ENCODE results near the gene NTNG1. TPM values are rescaled to one million over a fixed set of nuclear protein-coding genes. Genes with fewer than 3 reads are reported as not detected.

Gene NTNG1
- total and polyA plus RNA-seq, 2 of the 4 experiments (the other 2 are of a cell fraction), result 1.2 to 2.3 TPM

DNA sequence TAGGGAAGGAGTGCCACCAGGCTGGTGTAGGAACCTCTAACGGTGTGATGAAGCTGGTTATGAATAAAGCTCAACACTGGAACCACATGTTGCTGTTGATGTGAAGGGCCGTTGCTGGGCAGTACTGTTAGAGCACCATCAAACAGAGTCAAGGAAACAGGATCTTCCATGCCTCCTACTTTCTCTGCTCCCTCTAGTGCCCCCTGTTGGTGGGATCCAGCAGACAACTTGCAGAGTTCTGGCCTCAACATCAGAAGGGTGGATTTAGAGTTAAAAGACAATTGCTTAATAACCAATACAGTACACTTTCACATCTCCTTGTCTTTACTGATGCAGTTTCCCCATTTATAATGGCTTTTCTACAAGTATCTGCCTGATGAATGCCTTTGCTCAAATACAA lies 336.4 kb downstream of the NTNG1 start:
- Histone ChIP-seq H2BK5ac (ENCODE audit: low read depth, low read length, poor library complexity, severe bottlenecking) (no peak overlapping the region), H2AK5ac (ENCODE audit: low read depth, low read length) (no peak overlapping the region), H3K79me1 (ENCODE audit: low read depth in 1 of 2, low read length in 2 of 2) (no peaks in the 10 kb centered on the region), H2AFZ (replicated peaks; ENCODE audit: low read length, poor library complexity) (no peak overlapping the region), H3K56ac (ENCODE audit: extremely low read depth, insufficient read depth, low read length) (no peak overlapping the region), H4K20me1 (ENCODE audit: insufficient read depth, low read length) (no peaks in the 10 kb centered on the region), H3K9ac (ENCODE audit: low read depth, low read length) (no peak overlapping the region), H2BK120ac (ENCODE audit: low read depth, low read length) (no peak overlapping the region), H3K23ac (ENCODE audit: low read depth, low read length) (no peak overlapping the region), H3K4me2 (ENCODE audit: low read depth, low read length) (no peak overlapping the region), H4K8ac (ENCODE audit: low read depth in 2 of 2, low read length in 2 of 2) (no peak overlapping the region), H3K36me3 (ENCODE audit: control insufficient read depth, insufficient read depth, low read length) (no peaks in the 10 kb centered on the region), H3K27me3 (ENCODE audit: control insufficient read depth, insufficient read depth, low read length) (no peaks in the 10 kb centered on the region), H2BK20ac (ENCODE audit: low read depth, low read length) (no peak overlapping the region), H2AK9ac (replicated peaks; ENCODE audit: low read depth, low read length, poor library complexity) (no peak overlapping the region), H3K4ac (ENCODE audit: low read depth, low read length) (no peak overlapping the region), H3K9me1 (ENCODE audit: insufficient read depth, low read length) (no peaks in the 10 kb centered on the region), H3K4me1 (ENCODE audit: control insufficient read depth, insufficient read depth, low read length) (no peaks in the 10 kb centered on the region), H2BK15ac (ENCODE audit: low read depth, low read length) (no peak overlapping the region), H3K18ac (ENCODE audit: low read depth, low read length) (no peak overlapping the region), H3K27ac (ENCODE audit: insufficient read depth, low read length) (no peak overlapping the region), H3K4me3 (ENCODE audit: insufficient read depth, low read depth, low read length) (no peak overlapping the region), H3K14ac (replicated peaks; ENCODE audit: low read depth, low read length) (no peak overlapping the region), H4K5ac (ENCODE audit: low read depth, low read length) (no peak overlapping the region), H3K9me3 (ENCODE audit: control insufficient read depth, insufficient read depth, low read length) (no peaks in the 10 kb centered on the region), H4K91ac (ENCODE audit: insufficient read depth, low read depth, low read length) (no peak overlapping the region)
- no TSS peak for BruUV-seq (replicated peaks)
- ChIA-PET CTCF (no interaction called here), POLR2A (ENCODE audit: unreplicated experiment) (no interaction called here)
- no peak for TF ChIP-seq POLR2A (IDR thresholded peaks at IDR 0.05; ENCODE audit: low read depth, low read length)
- no peak for TF ChIP-seq FOS (IDR thresholded peaks at IDR 0.05; ENCODE audit: low read depth, low read length)
- TF ChIP-seq, protein P1, sequence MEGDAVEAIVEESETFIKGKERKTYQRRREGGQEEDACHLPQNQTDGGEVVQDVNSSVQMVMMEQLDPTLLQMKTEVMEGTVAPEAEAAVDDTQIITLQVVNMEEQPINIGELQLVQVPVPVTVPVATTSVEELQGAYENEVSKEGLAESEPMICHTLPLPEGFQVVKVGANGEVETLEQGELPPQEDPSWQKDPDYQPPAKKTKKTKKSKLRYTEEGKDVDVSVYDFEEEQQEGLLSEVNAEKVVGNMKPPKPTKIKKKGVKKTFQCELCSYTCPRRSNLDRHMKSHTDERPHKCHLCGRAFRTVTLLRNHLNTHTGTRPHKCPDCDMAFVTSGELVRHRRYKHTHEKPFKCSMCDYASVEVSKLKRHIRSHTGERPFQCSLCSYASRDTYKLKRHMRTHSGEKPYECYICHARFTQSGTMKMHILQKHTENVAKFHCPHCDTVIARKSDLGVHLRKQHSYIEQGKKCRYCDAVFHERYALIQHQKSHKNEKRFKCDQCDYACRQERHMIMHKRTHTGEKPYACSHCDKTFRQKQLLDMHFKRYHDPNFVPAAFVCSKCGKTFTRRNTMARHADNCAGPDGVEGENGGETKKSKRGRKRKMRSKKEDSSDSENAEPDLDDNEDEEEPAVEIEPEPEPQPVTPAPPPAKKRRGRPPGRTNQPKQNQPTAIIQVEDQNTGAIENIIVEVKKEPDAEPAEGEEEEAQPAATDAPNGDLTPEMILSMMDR (conservative IDR thresholded peaks at IDR 0.05; ENCODE audit: low read depth, low read length), result no peak
- no peak for TF ChIP-seq MAFK (IDR thresholded peaks at IDR 0.05; ENCODE audit: low read depth, low read length)
- TF ChIP-seq, protein P2, sequence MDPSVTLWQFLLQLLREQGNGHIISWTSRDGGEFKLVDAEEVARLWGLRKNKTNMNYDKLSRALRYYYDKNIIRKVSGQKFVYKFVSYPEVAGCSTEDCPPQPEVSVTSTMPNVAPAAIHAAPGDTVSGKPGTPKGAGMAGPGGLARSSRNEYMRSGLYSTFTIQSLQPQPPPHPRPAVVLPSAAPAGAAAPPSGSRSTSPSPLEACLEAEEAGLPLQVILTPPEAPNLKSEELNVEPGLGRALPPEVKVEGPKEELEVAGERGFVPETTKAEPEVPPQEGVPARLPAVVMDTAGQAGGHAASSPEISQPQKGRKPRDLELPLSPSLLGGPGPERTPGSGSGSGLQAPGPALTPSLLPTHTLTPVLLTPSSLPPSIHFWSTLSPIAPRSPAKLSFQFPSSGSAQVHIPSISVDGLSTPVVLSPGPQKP (IDR thresholded peaks at IDR 0.05; ENCODE audit: borderline replicate concordance, low read depth, low read length), result no peak
- no peak for TF ChIP-seq RAD21 (IDR thresholded peaks at IDR 0.05; ENCODE audit: low read length)
- TF ChIP-seq MAZ (IDR thresholded peaks at IDR 0.05; ENCODE audit: borderline replicate concordance, low read depth, low read length), result no peak
- no peak for TF ChIP-seq CEBPB (IDR thresholded peaks at IDR 0.05; ENCODE audit: low read depth, low read length)
- TF ChIP-seq MXI1 (IDR thresholded peaks at IDR 0.05; ENCODE audit: borderline replicate concordance, low read depth, low read length), result no peak
- no peak for TF ChIP-seq RFX5 (IDR thresholded peaks at IDR 0.05; ENCODE audit: low read depth, low read length)
- no peak for TF ChIP-seq BHLHE40 (IDR thresholded peaks at IDR 0.05; ENCODE audit: low read depth, low read length)
- no peak for TF ChIP-seq NFE2L2 (IDR thresholded peaks at IDR 0.05; ENCODE audit: low read depth, low read length)
- no peak for TF ChIP-seq CHD1 (IDR thresholded peaks at IDR 0.05; ENCODE audit: low read depth, low read length)
- TF ChIP-seq RCOR1 (IDR thresholded peaks at IDR 0.05; ENCODE audit: insufficient replicate concordance, low read length), result no peak
- TF ChIP-seq, protein P3, sequence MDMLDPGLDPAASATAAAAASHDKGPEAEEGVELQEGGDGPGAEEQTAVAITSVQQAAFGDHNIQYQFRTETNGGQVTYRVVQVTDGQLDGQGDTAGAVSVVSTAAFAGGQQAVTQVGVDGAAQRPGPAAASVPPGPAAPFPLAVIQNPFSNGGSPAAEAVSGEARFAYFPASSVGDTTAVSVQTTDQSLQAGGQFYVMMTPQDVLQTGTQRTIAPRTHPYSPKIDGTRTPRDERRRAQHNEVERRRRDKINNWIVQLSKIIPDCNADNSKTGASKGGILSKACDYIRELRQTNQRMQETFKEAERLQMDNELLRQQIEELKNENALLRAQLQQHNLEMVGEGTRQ (IDR thresholded peaks at IDR 0.05; ENCODE audit: low read depth, low read length), result no peak
- no peak for TF ChIP-seq SMC3 (IDR thresholded peaks at IDR 0.05; ENCODE audit: low read depth, low read length)
- ATAC-seq (ENCODE audit: low read depth) (no peak), DNase-seq (no peak)
- WGBS, 2 experiments (ENCODE audit: extremely low coverage in 2 of 2, insufficient read length in 1 of 2), result no CpG with 5 or more reads among the region's 2 CpGs
- dilution Hi-C loops (cut with HindIII; ENCODE audit: low sequenced_read_pairs, unreplicated experiment), result no loop called here
- intact Hi-C loops (cut with micrococcal nuclease), result no loop called here
- in situ Hi-C loops (cut with MboI; ENCODE audit: low sequenced_read_pairs), result no loop called here

Data from IMR-90 (cell line).